CD14-positive monocyte (primary cell): Measurements from ENCODE around the gene SNX33. TPM values are rescaled to one million over a fixed set of nuclear protein-coding genes. Genes with fewer than 3 reads are reported as not detected.

ENCODE experiments used
- DNase-seq, 3 donors: peaks; one replicate each; pipeline ENCODE4 v3.0.0-alpha.2; 2011 to 2022
- H2AFZ ChIP-seq: 2 replicates; pipeline ENCODE4 v1.6.0; 2012; ENCODE audit warnings: mild to moderate bottlenecking, low read depth, low read length, inconsistent platforms; ENCODE audit not compliant: insufficient read depth, poor library complexity, severe bottlenecking
- H3K27ac ChIP-seq, 2 donors: 1 replicate in 1 of 2; 2 replicates in 1 of 2; pipeline ENCODE4 v1.5.1; 2012 to 2013; ENCODE audit warnings: low read length in 2 of 2, control low read depth in 1 of 2, inconsistent platforms in 1 of 2, low read depth in 1 of 2, mild to moderate bottlenecking in 1 of 2
- H3K27me3 ChIP-seq, 2 donors: one replicate each; pipeline versions ENCODE4 v1.6.0 to v1.6.1; 2011 to 2013; ENCODE audit warnings: low read length in 2 of 2; ENCODE audit not compliant: control insufficient read depth in 2 of 2, insufficient read depth in 2 of 2
- H3K36me3 ChIP-seq, 2 donors: replicated peaks in 1 of 2; 1 replicate in 1 of 2; 2 replicates in 1 of 2; pipeline versions ENCODE4 v1.5.1 to v1.6.1; 2012 to 2013; ENCODE audit warnings: low read length in 2 of 2, control low read depth in 1 of 2, inconsistent platforms in 1 of 2, mild to moderate bottlenecking in 1 of 2; ENCODE audit not compliant: insufficient read depth in 2 of 2, control insufficient read depth in 1 of 2
- H3K4me1 ChIP-seq, 2 donors: 1 replicate in 1 of 2; 2 replicates in 1 of 2; pipeline versions ENCODE4 v1.5.1 to v1.6.1; 2012 to 2013; ENCODE audit warnings: low read length in 2 of 2, control low read depth in 1 of 2, inconsistent platforms in 1 of 2, mild to moderate bottlenecking in 1 of 2, moderate library complexity in 1 of 2; ENCODE audit not compliant: insufficient read depth in 2 of 2, control insufficient read depth in 1 of 2
- H3K4me2 ChIP-seq: replicated peaks from 2 replicates; pipeline ENCODE3; 2012; ENCODE audit warnings: low read length, moderate library complexity, mild to moderate bottlenecking; ENCODE audit not compliant: poor library complexity, severe bottlenecking; ENCODE audit errors: extremely low read depth
- H3K4me3 ChIP-seq, 3 experiments: fragments of 200-600 bp in 1 of 3; sonication (generic) in 1 of 3; replicated peaks in 1 of 3; 1 replicate in 2 of 3; 2 replicates in 1 of 3; pipeline ENCODE4 v1.5.1; 2011 to 2013; ENCODE audit warnings: low read length in 3 of 3, mild to moderate bottlenecking in 3 of 3, control low read depth in 2 of 3, low read depth in 2 of 3, inconsistent platforms in 1 of 3, moderate library complexity in 1 of 3
- H3K79me2 ChIP-seq: 2 replicates; pipeline ENCODE4 v1.6.0; 2012; ENCODE audit warnings: mild to moderate bottlenecking, control low read depth, inconsistent platforms, low read length, moderate library complexity; ENCODE audit not compliant: insufficient read depth
- H3K9ac ChIP-seq: 2 replicates; pipeline ENCODE4 v1.6.0; 2017; ENCODE audit warnings: low read length, mild to moderate bottlenecking; ENCODE audit not compliant: insufficient read depth, poor library complexity, severe bottlenecking
- H3K9me3 ChIP-seq, 2 donors: replicated peaks in 1 of 2; 1 replicate in 1 of 2; 2 replicates in 1 of 2; pipeline versions ENCODE4 v1.5.1 to v1.6.1; 2012 to 2013; ENCODE audit warnings: low read length in 2 of 2, control low read depth in 1 of 2; ENCODE audit not compliant: control insufficient read depth in 1 of 2, insufficient read depth in 1 of 2
- H4K20me1 ChIP-seq: 2 replicates; pipeline ENCODE4 v1.6.0; 2012; ENCODE audit warnings: mild to moderate bottlenecking, low read length, control low read depth, moderate library complexity; ENCODE audit not compliant: insufficient read depth
- H3K27ac Mint-ChIP-seq, 7 donors: one replicate each; pipeline ENCODE4 v1.8.0; 2020; ENCODE audit warnings: mild to moderate bottlenecking in 7 of 7, mixed read lengths in 7 of 7, moderate library complexity in 6 of 7, inconsistent platforms in 2 of 7
- H3K27me3 Mint-ChIP-seq, 3 donors: one replicate each; pipeline ENCODE4 v1.8.0; 2021 to 2022; ENCODE audit warnings: low read depth in 3 of 3, mild to moderate bottlenecking in 3 of 3, mixed read lengths in 3 of 3, moderate library complexity in 3 of 3, inconsistent platforms in 1 of 3
- H3K36me3 Mint-ChIP-seq, 2 donors: one replicate each; pipeline ENCODE4 v1.8.0; 2020; ENCODE audit warnings: mixed read lengths in 2 of 2, inconsistent platforms in 1 of 2, mild to moderate bottlenecking in 1 of 2
- H3K4me1 Mint-ChIP-seq: one replicate; pipeline ENCODE4 v1.8.0; 2020; ENCODE audit warnings: mild to moderate bottlenecking, mixed read lengths
- H3K4me3 Mint-ChIP-seq, 2 donors: one replicate each; pipeline ENCODE4 v1.8.0; 2020; ENCODE audit warnings: mild to moderate bottlenecking in 2 of 2, mixed read lengths in 2 of 2, moderate library complexity in 1 of 2
- H3K9me3 Mint-ChIP-seq, 7 donors: one replicate each; pipeline ENCODE4 v1.8.0; 2020 to 2022; ENCODE audit warnings: mixed read lengths in 7 of 7, mild to moderate bottlenecking in 6 of 7, moderate library complexity in 6 of 7, inconsistent platforms in 2 of 7
- CTCF ChIP-seq: fragments of 200-600 bp; IDR thresholded peaks from one replicate; pipeline ENCODE4 v1.8.0; 2022; ENCODE audit warnings: antibody characterized with exemption, mild to moderate bottlenecking
- WGBS: methylation state at CpG from one replicate; pipeline ENCODE4 v1.1.5; 2013; ENCODE audit warnings: missing lambda C conversion rate; ENCODE audit not compliant: insufficient coverage; 5-methylcytosine and 5-hydroxymethylcytosine counted together
- intact Hi-C, 2 donors: fragments of 100-400 bp; cut with micrococcal nuclease; formaldehyde crosslinking; loops; one replicate each; pipeline versions ENCODE4 v1.15.0 to v1.15.1; 2023
- polyA plus RNA-seq, 3 donors: library from polyadenylated mRNA; depleted of rRNA in 1 of 3; unstranded in 2 of 3; stranded (reverse) in 1 of 3; fragments of 300-500 nt in 2 of 3; fragments of >200 nt in 1 of 3; fragmentation: Illumina TruSeq in 2 of 3; gene quantifications; 1 replicate in 2 of 3; 2 replicates in 1 of 3; pipeline ENCODE4 v1.2.3, GENCODE V29; 2012 to 2021

The SNX33 gene
- polyA plus RNA-seq, 3 donors: 2.4 to 4.8 (median 2.4) TPM

- Mint-ChIP-seq H3K4me1 (peaks cover 15% of the 10 kb centered on the region), H3K9me3 (no peaks in the 10 kb centered on the region), H3K27me3 (peaks cover 0 to 3% (median 1%) of the 10 kb centered on the region in 3 donors), H3K4me3 (no peak overlapping the region), H3K36me3 (peaks cover 27 to 34% of the 10 kb centered on the region in 2 donors), H3K27ac (peak overlapping the region in 2 of 7 donors; percentile 16 to 54)
- Histone ChIP-seq H3K27me3 (no peaks in the 10 kb centered on the region), H3K4me3 (no peak overlapping the region), H2AFZ (no peak overlapping the region), H3K79me2 (no peaks in the 10 kb centered on the region), H3K36me3 (peaks cover 0 to 42% of the 10 kb centered on the region in 2 donors), H3K9me3 (no peaks in the 10 kb centered on the region), H3K9ac (no peak overlapping the region), H4K20me1 (peaks cover 34% of the 10 kb centered on the region), H3K4me1 (peaks cover 8 to 12% of the 10 kb centered on the region in 2 donors), H3K27ac (no peak overlapping the region), H3K4me2 (no peak overlapping the region)
- TF ChIP-seq CTCF: no peak
- 99% methylated on average over 5 of the region's 5 CpGs for WGBS
- no peak for DNase-seq
- intact Hi-C loops: no loop called here
These were observed 8.6 kb downstream of the SNX33 start for GRCh38 chr15:75656331-75656730.

- H3K9ac ChIP-seq: no peak overlapping the region
- Mint-ChIP-seq H3K27ac (no peak overlapping the region), H3K4me1 (peaks cover 10% of the 10 kb centered on the region), H3K36me3 (peaks cover 27 to 33% of the 10 kb centered on the region in 2 donors), H3K27me3 (peaks cover 0 to 3% (median 1%) of the 10 kb centered on the region in 3 donors), H3K4me3 (no peak overlapping the region), H3K9me3 (no peaks in the 10 kb centered on the region)
- H3K4me2 ChIP-seq: no peak overlapping the region
- no peak overlapping the region for H2AFZ ChIP-seq
- H3K27me3 ChIP-seq: no peaks in the 10 kb centered on the region
- WGBS: 98% methylated on average over 22 of the region's 22 CpGs
- peaks cover 0 to 42% of the 10 kb centered on the region in 2 donors for H3K36me3 ChIP-seq
- H3K9me3 ChIP-seq: no peaks in the 10 kb centered on the region
- intact Hi-C loops: no loop called here
- no peaks in the 10 kb centered on the region for H3K79me2 ChIP-seq
- H3K4me3 ChIP-seq: no peak overlapping the region
- no peak overlapping the region for H3K27ac ChIP-seq
- peaks cover 4 to 7% of the 10 kb centered on the region in 2 donors for H3K4me1 ChIP-seq
- peaks cover 29% of the 10 kb centered on the region for H4K20me1 ChIP-seq
- TF ChIP-seq CTCF: no peak
- DNase-seq: no peak
These were observed 9.1 kb downstream of the SNX33 start for GRCh38 chr15:75656813-75657212.
